HG02840 (cell line): ENCODE measurements around the gene DOCK8.

Experiments used
- ATAC-seq: cut with Tn5 transposase; IDR thresholded peaks from one replicate; pipeline ENCODE4 v1.9.1; 2021; ENCODE audit warnings: mild to moderate bottlenecking, moderate library complexity, moderate number of reproducible peaks; ENCODE audit not compliant: unreplicated experiment, low FRiP score

Gene DOCK8

DNA sequence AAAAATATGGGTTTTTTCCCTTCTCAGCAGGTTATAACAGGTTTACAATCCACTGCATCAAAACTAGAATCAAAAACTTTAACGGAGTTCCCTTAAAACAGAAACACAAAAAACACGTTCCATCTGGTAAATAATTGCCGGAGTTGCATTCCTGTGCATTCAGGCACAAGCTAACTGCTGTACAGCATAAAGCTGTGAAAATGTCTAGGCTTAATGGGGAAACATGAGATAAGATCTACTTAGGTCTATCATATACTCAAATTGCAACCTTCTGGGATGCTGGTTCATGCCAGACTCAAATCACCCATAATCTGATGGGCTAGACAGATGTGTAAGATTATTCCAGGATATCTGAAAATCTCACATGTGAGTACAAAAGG is 265.3 kb downstream of the DOCK8 start:
- ATAC-seq: no peak

DNA sequence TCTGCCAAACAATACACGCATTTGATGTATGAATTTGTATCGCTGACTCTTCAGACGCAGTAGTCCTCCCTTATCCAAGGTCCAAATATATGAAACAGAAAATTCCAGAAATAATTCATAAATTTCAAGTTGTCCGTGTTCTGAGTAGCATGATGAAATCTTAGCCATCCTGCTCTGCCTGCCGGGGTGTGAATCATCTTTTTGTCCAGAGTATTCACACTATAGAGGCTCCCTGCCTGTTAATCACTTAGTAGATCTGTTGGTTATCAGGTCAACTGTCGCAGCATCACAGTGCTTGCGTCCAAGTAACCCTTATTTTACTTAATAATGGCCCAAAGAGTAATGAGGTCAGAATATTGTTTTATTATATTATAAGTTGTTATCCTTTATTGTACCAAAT is 268.1 kb downstream of the DOCK8 start:
- ATAC-seq: no peak

DNA sequence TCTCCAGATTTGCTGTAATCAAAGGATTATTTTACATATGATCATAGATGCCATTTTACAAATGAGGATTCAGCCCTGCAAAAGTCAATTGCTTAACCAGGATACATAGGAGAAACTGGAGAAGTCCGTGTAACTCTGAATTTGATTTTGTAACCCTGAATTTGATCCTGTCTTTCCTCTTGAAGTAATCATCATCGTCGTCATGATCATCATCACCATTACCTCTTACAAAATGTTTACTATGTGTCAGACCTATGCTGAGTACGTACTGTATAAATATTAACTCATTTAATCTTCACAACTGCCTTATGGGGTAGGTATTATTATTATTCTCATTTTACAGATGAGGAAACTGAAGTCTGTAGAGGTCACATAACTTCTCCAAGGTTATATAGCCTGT is 271.5 kb downstream of the DOCK8 start:
- ATAC-seq: no peak

DNA sequence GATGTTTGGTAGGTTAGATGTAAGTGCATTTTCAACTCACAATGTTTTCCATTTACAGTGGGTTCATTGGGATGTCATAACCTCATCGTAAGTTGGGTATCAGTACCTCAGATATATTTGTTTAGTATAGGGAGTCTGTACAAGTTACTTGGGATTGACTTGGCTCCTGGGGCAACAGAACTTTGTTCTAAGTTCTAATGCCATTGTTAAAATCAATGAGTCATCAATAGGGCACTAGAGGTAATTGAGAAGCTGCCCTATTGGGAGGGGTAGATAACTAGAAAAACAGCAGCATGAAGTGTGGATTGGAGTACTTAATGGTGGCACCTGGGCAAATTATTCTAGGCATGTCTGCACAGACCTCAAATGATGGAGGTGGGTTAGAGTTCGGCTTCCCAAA is 272.8 kb downstream of the DOCK8 start:
- no peak for ATAC-seq

DNA sequence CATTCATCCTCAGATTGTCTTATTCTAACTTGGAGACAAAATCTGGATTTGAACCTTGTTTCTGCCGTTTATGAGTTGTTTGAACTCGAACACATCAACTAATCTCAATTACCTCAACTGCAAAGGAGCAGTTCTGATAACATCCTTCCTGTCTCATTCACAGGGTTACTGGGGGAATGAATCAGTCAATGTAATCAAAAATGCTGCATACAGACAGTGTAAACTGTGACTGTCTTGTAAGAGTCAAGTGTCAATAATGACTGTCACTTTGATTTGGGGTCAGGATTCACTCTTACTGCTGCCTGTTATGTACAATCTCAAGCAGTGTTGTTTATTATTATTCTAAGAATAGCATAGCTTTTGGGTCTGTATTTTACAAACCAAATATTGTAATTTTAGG is 273.8 kb downstream of the DOCK8 start:
- ATAC-seq: no peak

DNA sequence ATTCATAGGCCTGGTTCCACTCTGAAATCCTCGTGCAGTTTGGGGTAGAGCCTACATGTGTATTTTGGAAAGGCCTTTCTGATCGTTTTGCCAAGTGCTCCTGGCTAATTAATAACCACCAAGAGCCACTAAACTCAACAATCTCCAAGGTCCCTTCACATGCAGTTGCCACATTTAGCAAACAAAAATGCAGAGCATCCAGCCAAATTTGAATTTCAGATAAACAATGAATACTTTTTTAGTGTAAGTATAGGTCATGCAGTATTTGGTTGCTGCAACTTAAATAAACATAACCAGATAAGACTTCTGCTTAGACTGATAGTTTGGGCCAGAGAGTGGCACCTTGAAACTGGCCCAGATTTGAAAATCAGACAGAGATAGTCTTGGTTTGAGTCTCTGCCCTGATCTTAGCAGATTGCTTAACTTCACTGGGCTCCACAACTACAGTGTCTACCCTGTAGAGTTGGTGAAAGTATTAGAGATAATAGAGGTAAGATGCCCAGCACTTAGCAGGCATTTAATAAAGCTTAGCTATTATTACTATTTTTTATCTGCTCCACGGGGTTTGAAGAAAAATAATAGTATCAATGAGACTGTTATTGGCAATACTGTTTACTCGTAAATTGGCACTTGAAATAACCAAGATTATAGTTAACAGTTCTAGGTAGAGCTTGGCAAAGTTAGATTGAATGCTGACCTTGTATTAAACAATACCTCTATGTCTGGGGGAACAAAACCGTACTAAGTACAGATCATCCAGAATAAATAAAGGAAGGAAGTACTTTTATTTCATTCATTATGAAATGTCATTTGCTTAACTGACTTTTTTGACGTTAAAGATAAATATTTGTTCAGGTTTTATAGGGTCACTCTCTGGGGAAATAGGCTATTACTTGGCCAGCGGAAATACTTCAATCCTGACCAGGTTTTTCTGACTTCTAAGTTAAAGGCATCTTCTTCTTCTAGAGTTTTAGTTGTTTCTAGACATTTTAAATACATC is 274.8 kb downstream of the DOCK8 start:
- ATAC-seq: no peak

DNA sequence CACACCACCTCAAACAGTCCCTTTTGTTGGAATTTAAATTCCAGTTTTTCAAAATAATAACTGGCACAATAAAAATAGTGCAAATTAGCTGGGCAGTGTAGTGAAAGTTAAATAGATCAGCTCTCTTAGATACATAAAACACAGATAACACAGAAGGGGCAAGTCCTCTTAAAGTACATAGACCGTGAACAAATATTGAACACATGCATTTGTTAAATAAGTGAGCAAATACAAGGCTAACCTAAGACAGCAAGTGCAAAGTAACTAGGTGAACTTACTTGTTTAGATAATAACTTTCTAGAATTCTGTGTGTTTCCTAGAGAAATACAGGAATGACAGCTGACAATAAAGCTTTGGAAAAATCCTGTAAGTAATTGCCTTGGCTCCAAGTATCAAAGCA is 280.1 kb downstream of the DOCK8 start:
- no peak for ATAC-seq

DNA sequence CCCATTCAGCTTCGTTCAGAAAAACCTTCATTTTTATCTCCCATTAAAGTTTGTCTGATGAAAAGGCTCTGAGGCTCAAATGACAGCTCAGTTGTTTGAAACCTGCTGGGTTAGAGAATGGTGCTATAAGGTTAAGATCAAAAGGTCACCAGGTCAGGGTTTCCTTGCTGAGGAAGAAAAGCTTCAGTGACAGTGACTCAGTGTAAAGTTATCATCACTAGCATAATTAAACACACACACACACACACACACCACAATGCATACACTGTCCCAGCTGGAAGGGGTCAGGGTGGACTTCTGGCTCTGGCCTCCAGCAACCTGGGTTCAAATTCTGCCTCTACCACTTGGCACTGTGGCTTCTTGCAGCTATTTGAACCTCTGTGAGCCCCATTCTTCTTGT is 281.1 kb downstream of the DOCK8 start:
- ATAC-seq: no peak

DNA sequence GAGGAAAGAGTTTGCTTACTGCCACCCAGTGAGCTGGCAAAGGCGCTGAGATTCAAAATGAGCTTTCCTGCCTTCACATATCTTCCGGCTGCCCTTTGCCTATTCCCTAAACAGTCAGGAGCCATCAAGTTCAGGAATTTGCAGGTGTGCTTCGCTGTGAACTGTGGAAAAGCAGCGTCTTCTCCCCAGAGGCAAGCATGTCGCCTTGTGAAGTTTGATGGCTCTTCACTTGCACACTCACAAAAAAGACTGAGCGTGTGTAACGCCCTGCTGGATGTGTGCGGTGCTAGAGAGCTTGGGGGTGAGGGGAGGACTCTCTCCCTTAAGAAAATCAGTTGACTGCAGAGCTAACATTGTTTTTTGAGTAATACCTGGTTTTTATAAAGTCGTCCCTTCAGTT is 288.7 kb downstream of the DOCK8 start:
- ATAC-seq: no peak

DNA sequence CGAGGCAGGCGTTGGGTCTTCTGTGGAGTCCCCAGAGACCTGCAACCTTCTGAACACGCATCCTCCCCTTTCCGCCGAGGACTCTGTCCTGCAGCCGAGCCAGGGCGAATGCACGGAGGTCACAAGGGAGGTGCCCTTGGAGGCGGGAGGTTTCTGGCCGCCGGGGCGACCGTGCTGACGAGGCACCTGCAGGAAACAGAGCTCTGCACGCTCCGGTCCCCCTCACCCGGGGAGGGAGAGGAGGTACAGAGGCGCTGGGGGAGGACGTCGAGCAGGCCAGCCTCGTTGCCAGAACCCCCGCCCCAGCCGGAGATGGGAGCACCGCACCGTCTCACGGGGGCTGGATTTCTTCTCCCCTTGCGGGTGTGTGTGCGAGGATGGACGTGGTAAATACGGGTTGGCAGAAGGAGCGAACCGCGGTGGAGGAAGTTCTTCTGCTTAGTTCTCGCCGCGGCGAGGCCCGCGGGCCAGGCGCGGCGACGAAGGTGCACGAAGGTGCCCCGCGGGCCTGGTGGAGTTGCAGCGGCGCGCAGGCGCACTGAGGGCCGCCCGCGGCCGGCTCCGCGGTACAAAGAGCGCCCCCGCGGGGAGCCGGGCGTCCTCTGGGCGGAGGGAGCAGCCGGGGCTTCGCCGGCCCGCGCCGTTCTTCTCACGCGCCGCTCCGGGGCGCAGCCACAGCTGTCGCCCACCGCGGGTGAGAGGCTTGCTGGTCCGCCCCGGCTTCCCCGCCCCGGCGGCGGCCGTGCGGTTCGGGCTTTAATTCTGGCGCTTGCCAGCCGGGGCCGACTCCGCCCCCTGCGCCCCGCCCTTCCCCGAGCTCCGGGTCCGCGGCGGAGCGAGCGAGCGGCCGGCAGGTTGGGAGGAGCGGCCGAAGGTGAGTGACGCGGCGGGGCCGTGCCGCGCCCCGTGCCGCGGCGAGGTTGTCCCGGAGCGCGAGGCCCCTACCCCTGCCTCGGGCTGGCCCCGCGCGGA is 289.5 kb downstream of the DOCK8 start, which contains the start of gene KANK1:
KANK1 (plus strand) TSS at position 815 of the 972 bp plus-strand sequence.
- ATAC-seq: peak; percentile 76

DNA sequence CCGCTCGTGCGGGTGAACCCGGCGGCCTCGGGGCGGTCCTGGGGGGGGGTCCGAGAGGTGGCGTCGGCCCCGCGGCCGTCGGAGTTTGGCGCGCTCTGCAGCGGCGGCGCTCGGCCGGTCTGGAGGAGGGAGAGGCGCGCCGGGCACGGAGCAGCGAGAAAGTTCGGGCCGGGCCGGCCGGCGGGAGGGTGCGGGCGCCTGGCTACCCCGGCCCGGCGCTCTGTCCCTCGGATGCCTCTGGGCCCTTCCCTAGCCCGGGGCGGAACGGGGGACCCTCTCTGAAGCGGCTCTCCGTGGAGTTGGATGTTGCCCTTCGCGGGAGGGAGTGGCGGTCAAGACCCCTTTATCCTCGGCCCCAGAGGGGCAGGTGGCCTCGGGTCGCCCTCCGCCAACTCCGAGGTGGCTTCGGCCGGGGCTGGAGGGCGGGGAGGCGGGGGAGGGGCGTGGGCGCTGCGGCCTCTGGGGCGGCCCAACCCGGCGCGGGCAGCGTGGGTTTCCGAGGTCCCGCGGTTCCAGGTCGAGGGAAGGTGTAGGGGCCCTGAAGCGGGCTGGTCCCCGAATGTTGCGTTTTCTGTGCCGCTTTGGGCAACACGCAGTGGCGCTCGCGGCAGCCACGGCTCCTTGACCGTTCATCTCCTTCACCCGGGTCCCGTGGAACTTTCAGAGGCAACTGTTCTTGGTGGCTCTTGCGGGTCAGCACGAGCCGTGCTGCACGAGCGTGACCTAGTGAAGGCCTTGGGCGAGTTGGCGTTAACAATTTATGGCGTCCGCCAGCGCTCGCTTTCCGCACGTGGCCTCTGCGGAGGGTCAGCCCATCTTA is 290.5 kb downstream of the DOCK8 start:
- peak; percentile 21 for ATAC-seq

DNA sequence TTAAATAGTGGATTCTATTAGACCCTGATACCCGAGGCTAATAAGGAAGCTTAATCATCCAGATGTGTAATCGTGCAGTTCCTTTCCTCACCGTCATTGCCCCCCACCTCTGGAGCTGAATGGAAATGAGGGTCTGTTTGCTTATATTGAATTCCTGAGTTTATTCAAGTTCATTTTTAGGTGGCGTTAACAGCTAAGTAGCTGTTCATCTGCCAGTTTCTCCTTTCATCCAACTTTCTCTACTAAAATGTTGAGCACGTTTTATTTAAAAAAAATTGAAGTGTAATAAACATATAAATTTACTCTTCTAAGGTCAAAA is 291.0 kb downstream of the DOCK8 start:
- ATAC-seq: no peak

DNA sequence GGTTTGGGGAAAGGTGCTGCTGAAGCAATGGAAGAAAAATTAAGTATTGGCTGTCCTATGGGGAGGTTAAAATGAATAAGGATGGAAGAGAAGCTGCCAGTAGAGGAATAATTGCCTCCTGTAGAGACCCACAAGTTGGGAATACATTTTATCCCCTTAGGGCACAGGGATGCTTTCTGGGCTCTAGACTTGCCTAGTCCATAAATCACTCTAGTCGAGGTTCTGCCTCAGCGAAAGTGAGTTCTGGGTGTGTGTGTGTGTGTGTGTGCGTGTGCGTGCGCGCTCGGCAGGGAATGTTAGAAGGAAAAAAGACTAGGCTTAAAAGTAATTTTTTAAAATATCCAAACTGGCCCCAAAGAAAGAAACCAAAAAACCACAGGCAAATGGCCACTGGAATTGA is 291.6 kb downstream of the DOCK8 start:
- ATAC-seq: no peak

DNA sequence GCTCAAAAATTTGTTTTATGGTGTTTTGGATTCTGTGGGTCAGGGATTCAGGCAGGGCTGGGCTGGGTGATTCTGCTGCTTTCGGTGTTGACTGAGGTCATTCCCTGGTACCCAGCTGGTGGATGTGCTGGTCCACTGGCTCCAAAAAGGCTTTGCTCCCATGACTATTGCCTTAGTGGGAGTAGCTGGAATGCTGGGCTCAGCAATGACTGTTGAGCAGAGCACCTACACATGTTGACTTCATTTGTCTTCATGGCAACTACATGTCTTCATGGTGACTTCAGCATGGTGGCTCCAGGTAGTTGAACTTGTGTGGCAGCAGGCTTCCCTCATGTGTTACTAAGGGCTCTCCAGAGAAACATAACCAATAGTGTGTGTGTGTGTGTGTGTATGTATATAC is 297.2 kb downstream of the DOCK8 start:
- no peak for ATAC-seq

DNA sequence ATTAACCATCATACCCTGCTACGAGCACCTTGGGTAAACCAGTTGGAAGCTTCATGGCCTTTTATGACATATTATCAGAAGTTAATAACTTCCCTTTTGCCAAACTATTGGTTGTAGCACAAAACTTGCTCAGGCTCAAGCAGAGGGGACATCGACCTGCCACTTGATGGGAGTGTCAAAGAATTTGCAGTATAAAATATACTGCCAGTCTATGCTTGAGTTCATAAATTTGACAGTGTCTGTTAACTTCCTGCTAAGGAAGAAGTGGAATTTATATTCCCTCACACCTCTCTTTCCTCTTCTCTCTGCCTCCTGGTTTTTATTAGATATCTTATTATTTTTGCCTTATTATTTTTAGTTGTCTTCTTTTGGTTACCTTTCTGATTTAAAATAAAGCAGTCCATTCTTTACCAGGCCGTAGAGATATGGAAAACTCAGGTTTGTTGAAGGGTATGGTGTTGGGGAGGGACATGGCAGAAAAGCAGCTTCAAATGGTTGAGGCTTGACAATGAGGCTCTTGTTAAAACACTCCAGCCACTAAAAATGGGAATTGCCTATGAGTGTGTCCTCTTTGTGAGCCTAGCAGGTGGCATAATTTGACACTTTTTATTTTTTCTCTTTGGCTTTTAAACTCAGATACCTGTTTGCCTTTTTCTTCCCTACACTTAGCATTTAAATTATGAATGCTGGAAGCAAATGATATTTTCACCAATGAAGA is 298.0 kb downstream of the DOCK8 start:
- no peak for ATAC-seq
